Upper lobe of left lung (tissue), 6 donors: Measurements from ENCODE around the gene RTL10. TPM values are rescaled to one million over a fixed set of nuclear protein-coding genes. Genes with fewer than 3 reads are reported as not detected.
"Not testable (repeated sequence)": the region's sequence is repeated elsewhere in the genome, so short reads cannot be mapped to it uniquely, and the experiment has no call there.

ENCODE experiments used
- ATAC-seq, 2 donors: fragments of 200-7000 bp; cut with Tn5 transposase; one replicate each; pipeline ENCODE4 v1.9.1; 2022; ENCODE audit warnings: mild to moderate bottlenecking in 2 of 2, moderate library complexity in 2 of 2; ENCODE audit not compliant: low FRiP score in 2 of 2
- DNase-seq, 2 donors: peaks; one replicate each; pipeline ENCODE4 v3.0.0-alpha.2; 2019 to 2020
- H3K27ac ChIP-seq, 4 donors: fragments of 200-600 bp; sonication (generic); one replicate each; pipeline ENCODE4 v1.5.1; 2016 to 2019
- H3K27me3 ChIP-seq, 4 donors: fragments of 200-600 bp; sonication (generic); one replicate each; pipeline ENCODE4 v1.5.1; 2017 to 2019
- H3K36me3 ChIP-seq, 4 donors: fragments of 200-600 bp; sonication (generic); one replicate each; pipeline ENCODE4 v1.5.1; 2016 to 2019
- H3K4me1 ChIP-seq, 4 donors: fragments of 200-600 bp; sonication (generic); one replicate each; pipeline ENCODE4 v1.5.1; 2018 to 2019
- H3K4me3 ChIP-seq, 4 donors: fragments of 200-600 bp; sonication (generic); one replicate each; pipeline ENCODE4 v1.5.1; 2017 to 2019; ENCODE audit warnings: mild to moderate bottlenecking in 2 of 4, moderate library complexity in 1 of 4
- H3K9me3 ChIP-seq, 4 donors: fragments of 200-600 bp; sonication (generic); one replicate each; pipeline ENCODE4 v1.5.1; 2018 to 2019
- EP300 ChIP-seq, 4 donors: sonication (generic); formaldehyde crosslinking; IDR thresholded peaks; one replicate each; pipeline ENCODE4 v1.5.1; 2017; ENCODE audit warnings: antibody characterized with exemption in 4 of 4, control low read depth in 2 of 4
- POLR2A ChIP-seq, 4 donors: fragments of 450-650 bp; IDR thresholded peaks; one replicate each; pipeline ENCODE4 v1.5.1; 2016 to 2017; ENCODE audit warnings: antibody characterized with exemption in 4 of 4, mild to moderate bottlenecking in 2 of 4
- POLR2AphosphoS5 ChIP-seq, 2 donors: sonication (generic); formaldehyde crosslinking; IDR thresholded peaks; one replicate each; pipeline ENCODE4 v1.5.1; 2017; ENCODE audit warnings: antibody characterized with exemption in 2 of 2
- WGBS, 2 donors: methylation state at CpG; one replicate each; pipeline ENCODE4 v1.1.5; 2017 to 2018; 5-methylcytosine and 5-hydroxymethylcytosine counted together
- total RNA-seq, 6 donors: library from RNA; depleted of rRNA in 4 of 6; stranded (reverse); fragments of >200 nt in 4 of 6; gene quantifications; one replicate each; pipeline versions ENCODE4 v1.1.0 to v1.2.1, GENCODE V29; 2016 to 2021
- TF ChIP-seq, protein P1 (sequence below), 6 experiments: fragments of 450-650 bp in 4 of 6; fragments of 200-600 bp in 2 of 6; sonication (generic) in 2 of 6; IDR thresholded peaks; one replicate each; pipeline ENCODE4 v1.5.1; 2016 to 2019; ENCODE audit warnings: antibody characterized with exemption in 6 of 6
- donor health status: DM: no; HTN: no; CAD: no; lungs with moderate emphysema.
- donor health status: DM: no; HTN: yes; CAD: no; lungs with severe emphysema.

The RTL10 gene
- total RNA-seq, 6 donors from 2014 or later = 16.4 to 27.4 (median 24.1) TPM

GRCh38 chr22:19836512-19836911 lies 18.2 kb downstream of the RTL10 start:
- H3K27ac ChIP-seq = no peak overlapping the region
- no peak for ATAC-seq

GRCh38 chr22:19834599-19834998 lies 20.1 kb downstream of the RTL10 start:
- Histone ChIP-seq H3K27me3 (no peaks in the 10 kb centered on the region), H3K4me1 (no peaks in the 10 kb centered on the region), H3K27ac (no peak overlapping the region), H3K4me3 (no peak overlapping the region), H3K9me3 (no peaks in the 10 kb centered on the region), H3K36me3 (no peaks in the 10 kb centered on the region)
- DNase-seq (no peak), ATAC-seq (no peak)
- no peak for TF ChIP-seq POLR2A (IDR thresholded peaks at IDR 0.05)
- TF ChIP-seq POLR2AphosphoS5 (IDR thresholded peaks at IDR 0.05) = no peak
- TF ChIP-seq, protein P1, sequence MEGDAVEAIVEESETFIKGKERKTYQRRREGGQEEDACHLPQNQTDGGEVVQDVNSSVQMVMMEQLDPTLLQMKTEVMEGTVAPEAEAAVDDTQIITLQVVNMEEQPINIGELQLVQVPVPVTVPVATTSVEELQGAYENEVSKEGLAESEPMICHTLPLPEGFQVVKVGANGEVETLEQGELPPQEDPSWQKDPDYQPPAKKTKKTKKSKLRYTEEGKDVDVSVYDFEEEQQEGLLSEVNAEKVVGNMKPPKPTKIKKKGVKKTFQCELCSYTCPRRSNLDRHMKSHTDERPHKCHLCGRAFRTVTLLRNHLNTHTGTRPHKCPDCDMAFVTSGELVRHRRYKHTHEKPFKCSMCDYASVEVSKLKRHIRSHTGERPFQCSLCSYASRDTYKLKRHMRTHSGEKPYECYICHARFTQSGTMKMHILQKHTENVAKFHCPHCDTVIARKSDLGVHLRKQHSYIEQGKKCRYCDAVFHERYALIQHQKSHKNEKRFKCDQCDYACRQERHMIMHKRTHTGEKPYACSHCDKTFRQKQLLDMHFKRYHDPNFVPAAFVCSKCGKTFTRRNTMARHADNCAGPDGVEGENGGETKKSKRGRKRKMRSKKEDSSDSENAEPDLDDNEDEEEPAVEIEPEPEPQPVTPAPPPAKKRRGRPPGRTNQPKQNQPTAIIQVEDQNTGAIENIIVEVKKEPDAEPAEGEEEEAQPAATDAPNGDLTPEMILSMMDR (IDR thresholded peaks at IDR 0.05) = no peak
- TF ChIP-seq EP300 (IDR thresholded peaks at IDR 0.05) = no peak

More at GRCh38 chr22:19836512-19836911, 18.2 kb downstream of the RTL10 start:
- H3K27me3 ChIP-seq = no peaks in the 10 kb centered on the region
- no peaks in the 10 kb centered on the region for H3K4me1 ChIP-seq
- H3K9me3 ChIP-seq = no peaks in the 10 kb centered on the region
- no peak overlapping the region for H3K4me3 ChIP-seq
- H3K36me3 ChIP-seq = no peaks in the 10 kb centered on the region
- TF ChIP-seq POLR2AphosphoS5 (IDR thresholded peaks at IDR 0.05) = no peak
- no peak for TF ChIP-seq POLR2A (IDR thresholded peaks at IDR 0.05)
- TF ChIP-seq, protein P1 (IDR thresholded peaks at IDR 0.05) = no peak
- no peak for DNase-seq

- not testable (repeated sequence) for H3K4me3 ChIP-seq, H3K4me1 ChIP-seq, H3K27ac ChIP-seq, H3K36me3 ChIP-seq, H3K9me3 ChIP-seq, H3K27me3 ChIP-seq, DNase-seq, ATAC-seq
- WGBS, 2 donors = 93 to 95% methylated on average over 9 of the region's 9 CpGs
These were observed 21.3 kb downstream of the RTL10 start for GRCh38 chr22:19833327-19833726.

DNA sequence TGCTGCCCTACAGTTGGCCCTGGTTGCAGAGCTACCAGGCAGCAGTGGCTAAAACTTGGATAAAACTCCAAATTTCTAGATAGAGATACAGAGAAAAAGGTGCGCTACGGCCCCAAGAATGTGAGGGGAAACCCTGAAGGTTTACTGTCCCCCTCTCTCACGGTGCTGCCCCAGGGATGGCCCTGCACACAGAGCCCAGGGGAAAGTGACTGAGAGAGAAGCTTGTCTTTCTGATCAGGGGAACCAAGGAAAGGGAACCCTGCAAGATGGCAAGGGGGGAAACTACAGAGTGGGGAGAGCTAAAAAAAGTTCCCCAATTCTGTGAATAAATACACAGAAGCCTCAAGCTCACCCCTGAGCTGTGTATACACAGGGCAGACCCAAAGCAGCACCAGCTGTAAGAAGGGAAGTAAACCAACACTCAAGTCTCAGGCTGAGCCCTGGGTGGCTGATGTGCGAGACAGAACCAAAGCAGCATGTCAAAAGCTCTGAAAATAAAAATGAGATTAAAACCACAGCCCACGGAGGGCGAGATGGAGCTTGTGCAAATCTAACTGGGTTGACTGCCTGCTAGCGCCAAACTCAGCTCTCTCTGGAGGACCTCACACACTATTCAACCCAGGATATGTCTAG lies 22.1 kb downstream of the RTL10 start:
- TF ChIP-seq EP300 (IDR thresholded peaks at IDR 0.05) (no peak), POLR2AphosphoS5 (IDR thresholded peaks at IDR 0.05) (no peak), POLR2A (IDR thresholded peaks at IDR 0.05) (no peak)
- TF ChIP-seq, protein P1 (IDR thresholded peaks at IDR 0.05) = no peak
- ATAC-seq (no peak), DNase-seq (no peak)
- H3K4me3 ChIP-seq = no peak overlapping the region
- H3K27ac ChIP-seq = no peak overlapping the region
- H3K9me3 ChIP-seq = no peaks in the 10 kb centered on the region
- no peaks in the 10 kb centered on the region for H3K36me3 ChIP-seq
- WGBS, 2 donors = 71 to 72% methylated on average over 7 of the region's 7 CpGs
- no peaks in the 10 kb centered on the region for H3K4me1 ChIP-seq
- no peaks in the 10 kb centered on the region for H3K27me3 ChIP-seq

- H3K27ac ChIP-seq, H3K4me1 ChIP-seq, DNase-seq, H3K9me3 ChIP-seq, ATAC-seq, H3K27me3 ChIP-seq, H3K4me3 ChIP-seq, H3K36me3 ChIP-seq: not testable (repeated sequence)
- WGBS, 2 donors = 96 to 98% methylated on average over 3 of the region's 3 CpGs
These were observed 22.7 kb downstream of the RTL10 start for GRCh38 chr22:19831979-19832378.

DNA sequence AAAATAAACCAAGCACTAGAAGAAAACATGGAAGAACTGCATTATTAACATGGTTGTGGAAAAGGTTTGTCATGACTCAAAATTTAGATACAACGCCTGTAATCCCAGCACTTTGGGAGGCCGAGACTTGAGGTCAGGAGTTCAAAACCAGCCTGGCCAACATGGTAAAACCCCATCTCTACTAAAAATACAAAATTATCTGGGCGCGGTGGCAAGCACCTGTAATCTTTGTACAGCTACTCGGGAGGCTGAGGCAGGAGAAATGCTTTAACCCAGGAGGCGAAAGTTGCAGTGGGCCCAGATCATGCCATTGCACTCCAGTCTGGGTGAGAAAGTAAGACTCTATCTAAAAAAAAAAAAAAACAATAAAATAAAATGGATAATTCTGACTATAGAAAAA lies 23.7 kb downstream of the RTL10 start:
- no peaks in the 10 kb centered on the region for H3K9me3 ChIP-seq
- DNase-seq (no peak), ATAC-seq (no peak)
- H3K36me3 ChIP-seq = no peaks in the 10 kb centered on the region
- no peak overlapping the region for H3K27ac ChIP-seq
- no peak overlapping the region for H3K4me3 ChIP-seq
- TF ChIP-seq, protein P1 (IDR thresholded peaks at IDR 0.05) = no peak
- TF ChIP-seq POLR2AphosphoS5 (IDR thresholded peaks at IDR 0.05) (no peak), EP300 (IDR thresholded peaks at IDR 0.05) (no peak), POLR2A (IDR thresholded peaks at IDR 0.05) (no peak)
- no peaks in the 10 kb centered on the region for H3K27me3 ChIP-seq
- WGBS, 2 donors = 90 to 97% methylated on average over 6 of the region's 6 CpGs
- no peaks in the 10 kb centered on the region for H3K4me1 ChIP-seq
